NB4 (cell line): ENCODE data around the gene EED.
A peak's percentile ranks its signal among the peaks of the same experiment; 100 is the strongest.

Experiments
- MYC ChIP-seq: IDR thresholded peaks from 2 replicates; pipeline ENCODE4 v1.6.1; 2011; ENCODE audit warnings: low read depth, low read length
- POLR2A ChIP-seq: IDR thresholded peaks from 2 replicates; pipeline ENCODE4 v1.6.1; 2011; ENCODE audit warnings: mild to moderate bottlenecking; ENCODE audit not compliant: insufficient read length; ENCODE audit errors: extremely low read depth
- TF ChIP-seq, protein P1 (sequence below): IDR thresholded peaks from one replicate; pipeline ENCODE4 v1.5.1; 2012; ENCODE audit warnings: low read depth, low read length
- TF ChIP-seq, protein P2 (sequence below): IDR thresholded peaks from 2 replicates; pipeline ENCODE4 v1.6.1; 2011; ENCODE audit warnings: low read depth, low read length

DNA sequence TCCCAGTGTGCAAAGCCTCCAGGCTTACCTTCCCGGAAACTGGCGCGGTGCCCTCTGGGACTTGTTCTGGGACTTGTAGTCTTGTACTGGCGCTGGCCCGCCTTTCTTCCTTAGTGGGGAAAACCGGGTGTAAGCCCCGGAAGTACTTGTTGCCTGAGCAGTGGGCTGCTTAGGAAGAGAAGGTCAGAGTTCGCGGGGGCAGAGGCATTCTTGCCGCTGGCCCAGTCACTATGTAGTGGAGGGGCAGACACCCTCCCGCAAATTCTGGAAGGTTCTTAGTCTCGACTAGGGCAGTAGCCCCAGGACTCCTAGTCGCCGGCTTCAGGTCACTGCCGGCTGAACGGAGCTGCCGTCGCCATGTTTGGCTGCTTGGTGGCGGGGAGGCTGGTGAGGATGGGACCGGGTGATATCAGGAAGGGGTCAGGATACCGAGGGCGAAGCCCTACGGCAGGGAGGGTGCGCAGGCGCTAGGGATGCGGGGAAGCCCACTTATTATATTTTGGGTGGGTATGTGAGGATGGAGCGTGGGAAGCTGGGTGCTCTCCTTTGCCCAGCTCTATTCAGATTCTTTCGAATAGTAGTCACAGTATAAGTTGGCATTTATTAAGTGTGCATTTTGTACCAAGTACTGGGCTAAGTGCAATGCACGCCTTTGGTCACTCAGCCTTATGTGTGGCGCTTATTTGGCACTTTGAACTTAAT is 57.7 kb downstream of the EED start, which contains the start of gene HIKESHI:
- TF ChIP-seq, protein P1, sequence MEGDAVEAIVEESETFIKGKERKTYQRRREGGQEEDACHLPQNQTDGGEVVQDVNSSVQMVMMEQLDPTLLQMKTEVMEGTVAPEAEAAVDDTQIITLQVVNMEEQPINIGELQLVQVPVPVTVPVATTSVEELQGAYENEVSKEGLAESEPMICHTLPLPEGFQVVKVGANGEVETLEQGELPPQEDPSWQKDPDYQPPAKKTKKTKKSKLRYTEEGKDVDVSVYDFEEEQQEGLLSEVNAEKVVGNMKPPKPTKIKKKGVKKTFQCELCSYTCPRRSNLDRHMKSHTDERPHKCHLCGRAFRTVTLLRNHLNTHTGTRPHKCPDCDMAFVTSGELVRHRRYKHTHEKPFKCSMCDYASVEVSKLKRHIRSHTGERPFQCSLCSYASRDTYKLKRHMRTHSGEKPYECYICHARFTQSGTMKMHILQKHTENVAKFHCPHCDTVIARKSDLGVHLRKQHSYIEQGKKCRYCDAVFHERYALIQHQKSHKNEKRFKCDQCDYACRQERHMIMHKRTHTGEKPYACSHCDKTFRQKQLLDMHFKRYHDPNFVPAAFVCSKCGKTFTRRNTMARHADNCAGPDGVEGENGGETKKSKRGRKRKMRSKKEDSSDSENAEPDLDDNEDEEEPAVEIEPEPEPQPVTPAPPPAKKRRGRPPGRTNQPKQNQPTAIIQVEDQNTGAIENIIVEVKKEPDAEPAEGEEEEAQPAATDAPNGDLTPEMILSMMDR, result no peak
- TF ChIP-seq, protein P2, sequence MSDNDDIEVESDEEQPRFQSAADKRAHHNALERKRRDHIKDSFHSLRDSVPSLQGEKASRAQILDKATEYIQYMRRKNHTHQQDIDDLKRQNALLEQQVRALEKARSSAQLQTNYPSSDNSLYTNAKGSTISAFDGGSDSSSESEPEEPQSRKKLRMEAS, result 0 out of 2 replicates have a peak, but pooled peaks have one; percentile 33
- peak; percentile 84 for TF ChIP-seq POLR2A
- TF ChIP-seq MYC, result peak; percentile 94
